ENCODE results near the gene MYLK.

Gene MYLK

GRCh38 chr3:123792473-123793201, 91.5 kb downstream of the MYLK start:
- DNase-seq (ENCODE audit: low read depth), result no peak

GRCh38 chr3:123791898-123792297, 92.2 kb downstream of the MYLK start:
- DNase-seq (ENCODE audit: low read depth), result no peak

GRCh38 chr3:123791417-123791816, 92.7 kb downstream of the MYLK start:
- no peak for DNase-seq (ENCODE audit: low read depth)

GRCh38 chr3:123791073-123791370, 93.1 kb downstream of the MYLK start:
- no peak for DNase-seq (ENCODE audit: low read depth)

- DNase-seq (ENCODE audit: low read depth), result no peak
Measured at GRCh38 chr3:123790254-123791072, 93.7 kb downstream of the MYLK start.

GRCh38 chr3:123789760-123790159, 94.4 kb downstream of the MYLK start:
- DNase-seq (ENCODE audit: low read depth), result no peak

- no peak for DNase-seq (ENCODE audit: low read depth)
Measured at GRCh38 chr3:123789160-123789559, 95.0 kb downstream of the MYLK start.

GRCh38 chr3:123788710-123789109, 95.4 kb downstream of the MYLK start:
- DNase-seq (ENCODE audit: low read depth), result no peak

- no peak for DNase-seq (ENCODE audit: low read depth)
Measured at GRCh38 chr3:123787133-123787532, 97.0 kb downstream of the MYLK start.

- DNase-seq (ENCODE audit: low read depth), result no peak
Measured at GRCh38 chr3:123785602-123786001, 98.5 kb downstream of the MYLK start.

GRCh38 chr3:123783811-123784210, 100.3 kb downstream of the MYLK start:
- no peak for DNase-seq (ENCODE audit: low read depth)

GRCh38 chr3:123783050-123783689, 101.0 kb downstream of the MYLK start:
- DNase-seq (ENCODE audit: low read depth), result no peak

- no peak for DNase-seq (ENCODE audit: low read depth)
Measured at GRCh38 chr3:123782488-123782887, 101.6 kb downstream of the MYLK start.

- DNase-seq (ENCODE audit: low read depth), result no peak
Measured at GRCh38 chr3:123781571-123782275, 102.4 kb downstream of the MYLK start.

GRCh38 chr3:123781138-123781537, 103.0 kb downstream of the MYLK start:
- no peak for DNase-seq (ENCODE audit: low read depth)

- no peak for DNase-seq (ENCODE audit: low read depth)
Measured at GRCh38 chr3:123780656-123781055, 103.5 kb downstream of the MYLK start.

GRCh38 chr3:123779655-123780231, 104.4 kb downstream of the MYLK start:
- DNase-seq (ENCODE audit: low read depth), result no peak

GRCh38 chr3:123778991-123779622, 105.0 kb downstream of the MYLK start:
- no peak for DNase-seq (ENCODE audit: low read depth)

GRCh38 chr3:123778525-123778924, 105.6 kb downstream of the MYLK start:
- no peak for DNase-seq (ENCODE audit: low read depth)

- DNase-seq (ENCODE audit: low read depth), result no peak
Measured at GRCh38 chr3:123776071-123776782, 107.9 kb downstream of the MYLK start.

- DNase-seq (ENCODE audit: low read depth), result no peak
Measured at GRCh38 chr3:123774474-123774873, 109.7 kb downstream of the MYLK start.

Data from stimulated activated CD8-positive, alpha-beta memory T cell treated with anti-CD3 and anti-CD28 coated beads, Interleukin-15, amount 100 ng/mL, for 24 hours (primary cell).